Duodenal mucosa (tissue), 2 donors: ENCODE results near the gene SALL1.

Experiments used
- H3K27ac ChIP-seq: one replicate; pipeline ENCODE4 v1.7.0; 2013; ENCODE audit warnings: low read depth, low read length
- H3K27me3 ChIP-seq, 2 donors: one replicate each; pipeline ENCODE4 v1.7.0; 2013; ENCODE audit warnings: low read length in 2 of 2, control low read depth in 1 of 2; ENCODE audit not compliant: insufficient read depth in 2 of 2, control insufficient read depth in 1 of 2
- H3K36me3 ChIP-seq, 2 donors: one replicate each; pipeline ENCODE4 v1.7.0; 2013; ENCODE audit warnings: low read length in 2 of 2, control low read depth in 1 of 2; ENCODE audit not compliant: insufficient read depth in 2 of 2, control insufficient read depth in 1 of 2
- H3K4me1 ChIP-seq, 2 donors: one replicate each; pipeline ENCODE4 v1.7.0; 2013; ENCODE audit warnings: low read length in 2 of 2, control low read depth in 1 of 2; ENCODE audit not compliant: insufficient read depth in 2 of 2, control insufficient read depth in 1 of 2
- H3K4me3 ChIP-seq, 2 donors: one replicate each; pipeline ENCODE4 v1.7.0; 2013; ENCODE audit warnings: low read length in 2 of 2, low read depth in 1 of 2
- H3K9ac ChIP-seq, 2 donors: one replicate each; pipeline ENCODE4 v1.7.0; 2013; ENCODE audit warnings: low read length in 2 of 2, low read depth in 1 of 2
- H3K9me3 ChIP-seq, 2 donors: one replicate each; pipeline ENCODE4 v1.7.0; 2013; ENCODE audit warnings: low read length in 2 of 2, control low read depth in 1 of 2; ENCODE audit not compliant: control insufficient read depth in 1 of 2

The SALL1 gene

DNA sequence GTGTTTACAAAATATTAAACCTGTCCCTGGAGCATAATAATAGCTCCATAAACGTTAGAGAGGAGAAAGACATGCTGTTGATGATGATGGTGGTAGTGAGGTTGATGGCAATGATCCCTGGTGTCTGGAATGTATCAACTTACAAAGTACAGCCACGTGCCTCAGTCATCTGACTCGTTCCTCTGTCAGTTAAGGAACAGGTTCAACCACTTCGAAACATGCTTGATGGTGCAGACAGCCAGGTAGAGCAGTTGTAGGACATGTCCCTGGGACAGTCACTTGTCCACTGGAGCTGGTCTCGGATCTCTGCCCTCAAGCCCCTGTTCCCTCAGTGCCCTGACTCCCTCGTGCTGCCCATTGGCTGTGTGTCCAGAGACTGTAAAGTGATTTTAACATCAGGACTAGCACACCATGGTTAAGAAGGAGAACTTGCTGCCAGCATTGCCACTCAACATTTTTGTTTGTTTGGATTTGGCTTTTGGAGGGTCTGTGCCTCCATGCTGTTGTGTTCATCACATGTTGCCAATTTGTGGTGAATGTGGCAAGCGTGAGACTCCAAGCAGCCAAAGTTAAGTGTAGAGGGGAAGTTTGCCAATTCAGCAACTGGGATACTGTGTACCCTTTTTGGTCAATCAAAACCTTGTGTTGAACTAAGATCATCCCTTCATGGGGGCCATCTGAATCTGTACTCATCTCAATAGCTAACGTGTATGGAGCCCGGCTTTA lies 16.3 kb upstream of the SALL1 start:
- H3K9ac ChIP-seq: no peak overlapping the region
- H3K4me1 ChIP-seq: no peaks in the 10 kb centered on the region
- H3K36me3 ChIP-seq: no peaks in the 10 kb centered on the region
- no peak overlapping the region for H3K27ac ChIP-seq
- no peaks in the 10 kb centered on the region for H3K9me3 ChIP-seq
- H3K4me3 ChIP-seq: no peak overlapping the region
- H3K27me3 ChIP-seq: no peaks in the 10 kb centered on the region

DNA sequence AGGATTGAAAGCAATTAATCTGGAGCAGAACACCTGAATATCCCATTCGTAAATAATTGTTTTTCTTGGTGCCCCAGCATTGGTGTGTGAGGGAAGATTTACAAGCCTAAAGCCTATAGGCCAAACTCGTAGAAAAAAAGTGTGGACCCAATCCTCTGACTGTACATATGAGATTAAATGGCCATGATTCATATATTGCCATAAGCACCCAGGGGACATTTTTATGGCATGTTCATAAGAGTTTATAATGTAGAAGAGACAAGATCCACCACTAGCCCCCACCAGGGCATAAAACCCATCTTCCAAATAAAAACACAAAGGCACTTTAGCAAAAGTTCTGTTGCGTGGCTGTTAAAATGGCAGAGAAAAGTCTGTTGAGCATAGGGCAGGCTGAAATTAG lies 15.5 kb upstream of the SALL1 start:
- Histone ChIP-seq H3K27me3 (no peaks in the 10 kb centered on the region), H3K27ac (no peak overlapping the region), H3K9ac (no peak overlapping the region), H3K4me3 (no peak overlapping the region), H3K4me1 (no peaks in the 10 kb centered on the region), H3K9me3 (no peaks in the 10 kb centered on the region), H3K36me3 (no peaks in the 10 kb centered on the region)

- Histone ChIP-seq H3K9me3 (no peaks in the 10 kb centered on the region), H3K9ac (no peak overlapping the region), H3K4me3 (no peak overlapping the region), H3K27ac (no peak overlapping the region), H3K36me3 (no peaks in the 10 kb centered on the region), H3K27me3 (no peaks in the 10 kb centered on the region), H3K4me1 (no peaks in the 10 kb centered on the region)
These were observed 15.0 kb upstream of the SALL1 start for GRCh38 chr16:51166091-51166490.

DNA sequence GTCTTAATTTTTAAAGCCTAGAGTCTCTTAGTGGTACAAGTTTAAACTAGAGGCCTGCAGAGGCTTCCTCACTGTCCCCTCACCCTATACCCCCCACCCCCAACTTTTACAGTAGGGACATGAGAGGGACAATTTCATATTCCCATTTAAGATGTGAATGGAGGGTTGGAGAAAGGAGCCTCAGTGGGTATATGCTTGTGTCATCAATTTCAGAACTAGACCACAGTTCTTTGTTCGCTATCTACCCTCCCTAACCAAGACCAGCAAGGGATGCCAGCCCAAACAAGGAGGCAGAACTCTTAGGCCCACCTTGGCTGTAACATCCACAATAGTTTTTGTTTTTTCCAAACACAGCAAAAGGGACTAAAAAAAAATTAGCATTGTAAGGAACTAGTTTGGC lies 14.0 kb upstream of the SALL1 start:
- no peaks in the 10 kb centered on the region for H3K36me3 ChIP-seq
- no peaks in the 10 kb centered on the region for H3K4me1 ChIP-seq
- H3K27ac ChIP-seq: no peak overlapping the region
- H3K27me3 ChIP-seq: no peaks in the 10 kb centered on the region
- no peak overlapping the region for H3K9ac ChIP-seq
- H3K9me3 ChIP-seq: no peaks in the 10 kb centered on the region
- H3K4me3 ChIP-seq: no peak overlapping the region

- H3K4me1 ChIP-seq: no peaks in the 10 kb centered on the region
- no peak overlapping the region for H3K4me3 ChIP-seq
- H3K27ac ChIP-seq: no peak overlapping the region
- H3K9me3 ChIP-seq: no peaks in the 10 kb centered on the region
- H3K36me3 ChIP-seq: no peaks in the 10 kb centered on the region
- no peak overlapping the region for H3K9ac ChIP-seq
- no peaks in the 10 kb centered on the region for H3K27me3 ChIP-seq
These were observed 13.5 kb upstream of the SALL1 start for GRCh38 chr16:51164574-51164973.

DNA sequence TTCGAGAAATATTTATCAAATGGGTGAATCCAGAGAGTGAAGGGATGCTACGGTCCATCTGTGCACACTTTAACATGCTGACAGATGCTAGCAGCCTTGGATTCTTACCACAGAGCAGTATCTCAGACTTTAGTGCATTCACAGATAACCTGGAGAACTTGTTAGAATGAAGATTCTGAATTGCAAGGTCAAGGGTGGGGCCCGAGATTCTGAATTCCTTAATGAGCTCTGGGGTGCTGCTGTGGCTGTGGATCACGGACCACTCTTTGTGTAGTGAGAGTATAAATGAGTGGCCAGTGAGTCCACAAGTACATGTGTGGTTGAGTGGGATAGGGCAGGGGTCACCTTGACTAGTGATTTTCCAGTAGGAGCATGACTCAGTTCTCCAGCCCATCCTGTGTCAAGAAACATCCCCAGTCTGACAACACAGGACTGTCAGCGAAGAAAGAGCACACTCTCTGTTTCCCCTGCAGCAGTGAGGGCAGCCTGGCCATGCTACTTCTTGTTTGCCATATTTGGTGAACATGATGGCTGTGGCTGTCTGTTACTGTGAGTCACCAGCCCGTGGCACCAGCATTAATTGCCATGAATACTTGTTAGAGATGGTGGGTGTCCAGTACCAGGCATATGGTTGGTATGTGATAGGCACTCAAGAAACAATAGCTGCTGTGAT lies 13.0 kb upstream of the SALL1 start:
- H3K36me3 ChIP-seq: no peaks in the 10 kb centered on the region
- H3K27me3 ChIP-seq: no peaks in the 10 kb centered on the region
- no peaks in the 10 kb centered on the region for H3K4me1 ChIP-seq
- no peak overlapping the region for H3K9ac ChIP-seq
- no peaks in the 10 kb centered on the region for H3K9me3 ChIP-seq
- H3K27ac ChIP-seq: no peak overlapping the region
- no peak overlapping the region for H3K4me3 ChIP-seq

DNA sequence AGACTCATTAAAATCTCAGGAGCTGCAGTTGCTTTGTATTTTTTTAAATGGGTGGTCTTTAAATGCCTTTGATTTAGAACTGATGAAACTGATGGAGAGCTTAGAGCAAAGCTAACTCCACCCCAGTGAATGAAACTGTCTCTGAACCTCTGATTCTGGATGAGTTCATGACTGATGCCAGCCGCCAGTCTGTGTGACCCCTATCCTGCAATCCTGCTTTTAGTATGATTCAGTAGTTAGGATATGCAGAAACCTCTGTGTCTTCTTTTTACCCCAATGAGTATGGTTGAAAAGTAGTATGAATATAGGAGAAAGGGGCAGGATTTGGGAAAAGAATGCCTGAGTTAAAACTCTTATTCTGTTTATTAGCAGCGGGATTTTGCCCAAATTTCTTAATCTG lies 12.3 kb upstream of the SALL1 start:
- H3K36me3 ChIP-seq: no peaks in the 10 kb centered on the region
- no peak overlapping the region for H3K4me3 ChIP-seq
- H3K27ac ChIP-seq: no peak overlapping the region
- no peak overlapping the region for H3K9ac ChIP-seq
- no peaks in the 10 kb centered on the region for H3K9me3 ChIP-seq
- H3K4me1 ChIP-seq: no peaks in the 10 kb centered on the region
- no peaks in the 10 kb centered on the region for H3K27me3 ChIP-seq

- Histone ChIP-seq H3K9me3 (no peaks in the 10 kb centered on the region), H3K27ac (no peak overlapping the region), H3K4me1 (no peaks in the 10 kb centered on the region), H3K36me3 (no peaks in the 10 kb centered on the region), H3K9ac (no peak overlapping the region), H3K4me3 (no peak overlapping the region), H3K27me3 (peaks cover 13 to 14% of the 10 kb centered on the region in 2 donors)
These were observed 10.5 kb upstream of the SALL1 start for GRCh38 chr16:51161440-51162195.

DNA sequence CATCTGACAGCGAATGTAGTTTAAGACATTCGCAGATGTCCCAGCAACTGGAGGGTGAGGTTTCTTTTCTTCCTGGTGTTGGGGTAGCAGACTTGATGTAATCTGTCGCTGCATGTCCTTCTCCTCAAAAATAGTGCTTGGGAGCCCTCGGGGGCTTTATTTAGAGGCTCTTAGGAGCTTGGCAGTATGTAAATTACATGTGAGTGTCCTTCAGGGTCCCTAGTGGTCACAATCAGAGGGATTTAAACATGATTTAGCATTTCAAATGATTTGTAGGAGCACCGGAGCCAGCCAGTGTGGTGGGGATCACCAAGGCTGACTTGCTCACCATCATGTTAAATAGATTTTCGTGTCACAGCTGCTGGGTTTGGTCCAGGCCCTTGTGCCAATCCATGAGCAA lies 8.8 kb upstream of the SALL1 start:
- Histone ChIP-seq H3K4me3 (no peak overlapping the region), H3K4me1 (no peaks in the 10 kb centered on the region), H3K36me3 (no peaks in the 10 kb centered on the region), H3K9me3 (no peaks in the 10 kb centered on the region), H3K27ac (no peak overlapping the region), H3K9ac (no peak overlapping the region), H3K27me3 (peaks cover 22 to 31% of the 10 kb centered on the region in 2 donors)

DNA sequence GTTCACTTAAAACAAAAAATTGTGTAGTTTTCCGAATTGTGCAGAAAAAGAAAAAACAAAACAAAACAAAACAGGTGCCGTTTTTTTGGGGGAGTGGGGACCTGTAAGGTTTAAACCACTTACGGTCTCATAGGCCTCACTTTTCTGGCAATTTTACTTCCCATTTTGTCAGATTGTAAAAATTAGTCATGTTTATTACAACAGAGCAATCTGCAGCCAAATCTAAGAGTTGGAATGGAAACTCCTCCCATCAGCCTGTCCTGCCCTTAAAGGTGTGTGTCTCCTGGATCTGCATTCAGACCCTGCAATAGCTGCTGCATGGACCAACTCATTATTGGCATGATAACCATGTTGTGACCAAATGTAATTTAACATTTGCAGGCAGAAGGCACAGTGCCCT lies 8.2 kb upstream of the SALL1 start:
- H3K9me3 ChIP-seq: no peaks in the 10 kb centered on the region
- no peak overlapping the region for H3K27ac ChIP-seq
- H3K4me1 ChIP-seq: no peaks in the 10 kb centered on the region
- peaks cover 25 to 36% of the 10 kb centered on the region in 2 donors for H3K27me3 ChIP-seq
- H3K36me3 ChIP-seq: no peaks in the 10 kb centered on the region
- H3K9ac ChIP-seq: no peak overlapping the region
- H3K4me3 ChIP-seq: no peak overlapping the region
